ENCODE measurements around the gene DTWD2. TPM values are rescaled to one million over a fixed set of nuclear protein-coding genes. Genes with fewer than 3 reads are reported as not detected.
"Not testable (repeated sequence)": the region's sequence is repeated elsewhere in the genome, so short reads cannot be mapped to it uniquely, and the experiment has no call there.

DTWD2 gene
- total RNA-seq, 2 donors from 2014 or later = 1.9 to 2.7 TPM

- H3K4me3 Mint-ChIP-seq = not testable (repeated sequence)
Measured at GRCh38 chr5:118950354-118950753, 38.0 kb downstream of the DTWD2 start.

GRCh38 chr5:118946138-118946800 is 42.1 kb downstream of the DTWD2 start:
- H3K9me3 Mint-ChIP-seq = no peaks in the 10 kb centered on the region
- no peak overlapping the region for H3K27ac Mint-ChIP-seq
- no peaks in the 10 kb centered on the region for H3K36me3 Mint-ChIP-seq (ENCODE audit: low read depth)
- H3K27me3 Mint-ChIP-seq = no peaks in the 10 kb centered on the region
- no peak for ATAC-seq (replicated peaks)
- H3K4me1 Mint-ChIP-seq = no peaks in the 10 kb centered on the region
- H3K4me3 Mint-ChIP-seq = no peak overlapping the region

More at GRCh38 chr5:118950354-118950753, 38.0 kb downstream of the DTWD2 start:
- not testable (repeated sequence) for H3K27me3 Mint-ChIP-seq; H3K4me1 Mint-ChIP-seq; H3K9me3 Mint-ChIP-seq; H3K27ac Mint-ChIP-seq; H3K36me3 Mint-ChIP-seq (ENCODE audit: low read depth); ATAC-seq (replicated peaks)

- Mint-ChIP-seq H3K4me1 (no peaks in the 10 kb centered on the region), H3K4me3 (no peak overlapping the region), H3K36me3 (ENCODE audit: low read depth) (no peaks in the 10 kb centered on the region), H3K9me3 (no peaks in the 10 kb centered on the region), H3K27me3 (no peaks in the 10 kb centered on the region), H3K27ac (no peak overlapping the region)
- ATAC-seq (replicated peaks) = no peak
Measured at GRCh38 chr5:118937393-118938061, 50.8 kb downstream of the DTWD2 start.

- ATAC-seq (replicated peaks) = no peak
- H3K36me3 Mint-ChIP-seq (ENCODE audit: low read depth) = no peaks in the 10 kb centered on the region
- no peaks in the 10 kb centered on the region for H3K4me1 Mint-ChIP-seq
- no peaks in the 10 kb centered on the region for H3K9me3 Mint-ChIP-seq
- no peaks in the 10 kb centered on the region for H3K27me3 Mint-ChIP-seq
- H3K4me3 Mint-ChIP-seq = no peak overlapping the region
- H3K27ac Mint-ChIP-seq = no peak overlapping the region
Measured at GRCh38 chr5:118933703-118934102, 54.6 kb downstream of the DTWD2 start.

GRCh38 chr5:118931564-118931963 is 56.8 kb downstream of the DTWD2 start:
- no peak for ATAC-seq (replicated peaks)
- H3K4me3 Mint-ChIP-seq = no peak overlapping the region
- no peaks in the 10 kb centered on the region for H3K27me3 Mint-ChIP-seq
- no peaks in the 10 kb centered on the region for H3K36me3 Mint-ChIP-seq (ENCODE audit: low read depth)
- H3K9me3 Mint-ChIP-seq = no peaks in the 10 kb centered on the region
- H3K4me1 Mint-ChIP-seq = no peaks in the 10 kb centered on the region
- H3K27ac Mint-ChIP-seq = no peak overlapping the region

- ATAC-seq (replicated peaks) = no peak
- Mint-ChIP-seq H3K9me3 (no peaks in the 10 kb centered on the region), H3K4me1 (no peaks in the 10 kb centered on the region), H3K4me3 (no peak overlapping the region), H3K36me3 (ENCODE audit: low read depth) (no peaks in the 10 kb centered on the region), H3K27ac (no peak overlapping the region), H3K27me3 (no peaks in the 10 kb centered on the region)
Measured at GRCh38 chr5:118924006-118924389, 64.3 kb downstream of the DTWD2 start.

GRCh38 chr5:118923295-118924005 is 64.9 kb downstream of the DTWD2 start:
- no peaks in the 10 kb centered on the region for H3K4me1 Mint-ChIP-seq
- H3K27me3 Mint-ChIP-seq = no peaks in the 10 kb centered on the region
- H3K4me3 Mint-ChIP-seq = no peak overlapping the region
- no peaks in the 10 kb centered on the region for H3K9me3 Mint-ChIP-seq
- H3K36me3 Mint-ChIP-seq (ENCODE audit: low read depth) = no peaks in the 10 kb centered on the region
- H3K27ac Mint-ChIP-seq = no peak overlapping the region
- no peak for ATAC-seq (replicated peaks)

- Mint-ChIP-seq H3K4me1 (no peaks in the 10 kb centered on the region), H3K9me3 (no peaks in the 10 kb centered on the region), H3K36me3 (ENCODE audit: low read depth) (no peaks in the 10 kb centered on the region), H3K4me3 (no peak overlapping the region), H3K27me3 (no peaks in the 10 kb centered on the region), H3K27ac (no peak overlapping the region)
- ATAC-seq (replicated peaks) = no peak
Measured at GRCh38 chr5:118921866-118922265, 66.5 kb downstream of the DTWD2 start.

- H3K27ac Mint-ChIP-seq = no peak overlapping the region
- no peaks in the 10 kb centered on the region for H3K27me3 Mint-ChIP-seq
- ATAC-seq (replicated peaks) = no peak
- peaks cover 5% of the 10 kb centered on the region for H3K36me3 Mint-ChIP-seq (ENCODE audit: low read depth)
- no peak overlapping the region for H3K4me3 Mint-ChIP-seq
- no peaks in the 10 kb centered on the region for H3K4me1 Mint-ChIP-seq
- no peaks in the 10 kb centered on the region for H3K9me3 Mint-ChIP-seq
Measured at GRCh38 chr5:118919016-118919415, 69.3 kb downstream of the DTWD2 start.

- ATAC-seq (replicated peaks) = no peak
- peaks cover 5% of the 10 kb centered on the region for H3K36me3 Mint-ChIP-seq (ENCODE audit: low read depth)
- H3K4me3 Mint-ChIP-seq = no peak overlapping the region
- H3K9me3 Mint-ChIP-seq = no peaks in the 10 kb centered on the region
- no peaks in the 10 kb centered on the region for H3K27me3 Mint-ChIP-seq
- no peak overlapping the region for H3K27ac Mint-ChIP-seq
- H3K4me1 Mint-ChIP-seq = no peaks in the 10 kb centered on the region
Measured at GRCh38 chr5:118918232-118918631, 70.1 kb downstream of the DTWD2 start.

- not testable (repeated sequence) for H3K36me3 Mint-ChIP-seq (ENCODE audit: low read depth); ATAC-seq (replicated peaks); H3K4me3 Mint-ChIP-seq; H3K27me3 Mint-ChIP-seq; H3K9me3 Mint-ChIP-seq; H3K27ac Mint-ChIP-seq; H3K4me1 Mint-ChIP-seq
Measured at GRCh38 chr5:118907536-118907935, 80.8 kb downstream of the DTWD2 start.

- Mint-ChIP-seq H3K27ac (no peak overlapping the region), H3K4me3 (no peak overlapping the region), H3K4me1 (no peaks in the 10 kb centered on the region), H3K36me3 (ENCODE audit: low read depth) (no peaks in the 10 kb centered on the region), H3K9me3 (no peaks in the 10 kb centered on the region), H3K27me3 (no peaks in the 10 kb centered on the region)
- no peak for ATAC-seq (replicated peaks)
Measured at GRCh38 chr5:118906947-118907346, 81.4 kb downstream of the DTWD2 start.

GRCh38 chr5:118905196-118905595 is 83.2 kb downstream of the DTWD2 start:
- Mint-ChIP-seq H3K27me3 (no peaks in the 10 kb centered on the region), H3K4me1 (no peaks in the 10 kb centered on the region), H3K27ac (no peak overlapping the region), H3K9me3 (no peaks in the 10 kb centered on the region), H3K4me3 (no peak overlapping the region), H3K36me3 (ENCODE audit: low read depth) (no peaks in the 10 kb centered on the region)
- ATAC-seq (replicated peaks) = no peak

- H3K4me1 Mint-ChIP-seq = no peaks in the 10 kb centered on the region
- no peak for ATAC-seq (replicated peaks)
Measured at GRCh38 chr5:118902656-118903438, 85.5 kb downstream of the DTWD2 start.

More at GRCh38 chr5:118902656-118903438, 85.5 kb downstream of the DTWD2 start:
- Mint-ChIP-seq H3K4me3 (no peak overlapping the region), H3K36me3 (ENCODE audit: low read depth) (no peaks in the 10 kb centered on the region), H3K27me3 (no peaks in the 10 kb centered on the region), H3K9me3 (no peaks in the 10 kb centered on the region), H3K27ac (no peak overlapping the region)

Data from activated T-helper 17 cell treated with anti-CD3 and anti-CD28 coated beads, Interleukin-2, amount 50 U/mL, for 72 hours (primary cell).